HepG2 (cell line): Measurements from ENCODE around the gene KDM2B. TPM values are rescaled to one million over a fixed set of nuclear protein-coding genes. Genes with fewer than 3 reads are reported as not detected.

Source experiments
- ARID4A ChIP-seq: sonication (generic); formaldehyde crosslinking; IDR thresholded peaks from 2 replicates; pipeline ENCODE4 v1.5.0; 2020; ENCODE audit warnings: mild to moderate bottlenecking, missing genetic modification reagents, borderline replicate concordance
- ARNTL ChIP-seq: sonication (generic); formaldehyde crosslinking; IDR thresholded peaks from 2 replicates; pipeline ENCODE4 v1.4.0; 2020; ENCODE audit warnings: mild to moderate bottlenecking, missing genetic modification reagents
- CSRNP1 ChIP-seq: sonication (generic); formaldehyde crosslinking; IDR thresholded peaks from 2 replicates; pipeline ENCODE4 v1.8.1; 2023; ENCODE audit warnings: mild to moderate bottlenecking, missing genetic modification reagents
- PRMT3 ChIP-seq: sonication (generic); formaldehyde crosslinking; IDR thresholded peaks from 2 replicates; pipeline ENCODE4 v1.8.1; 2022; ENCODE audit warnings: low read depth, mild to moderate bottlenecking, moderate library complexity, missing genetic modification reagents, borderline replicate concordance
- ZNF136 ChIP-seq: sonication (generic); formaldehyde crosslinking; IDR thresholded peaks from 2 replicates; pipeline ENCODE4 v1.8.1; 2022; ENCODE audit warnings: low read depth, mild to moderate bottlenecking, moderate library complexity, missing genetic modification reagents
- ZNF780A ChIP-seq: sonication (generic); formaldehyde crosslinking; IDR thresholded peaks from 2 replicates; pipeline ENCODE4 v1.8.0; 2022; ENCODE audit warnings: mild to moderate bottlenecking, missing genetic modification reagents, moderate library complexity
- polyA plus RNA-seq, 8 experiments: library from polyadenylated mRNA; depleted of rRNA in 3 of 8; stranded (reverse) in 7 of 8; unstranded in 1 of 8; fragments of >200 nt; fragmentation: Illumina TruSeq in 4 of 8; extraction: Trizol in 4 of 8; gene quantifications; 2 replicates each; pipeline versions ENCODE4 v1.2.1 to v1.2.3, GENCODE V29; 2011 to 2016; ENCODE audit warnings: low read depth in 4 of 8, missing spikeins in 1 of 8, mixed read lengths in 1 of 8; ENCODE audit not compliant: insufficient read depth in 1 of 8
- total RNA-seq, 5 experiments: library from RNA; depleted of rRNA; stranded (reverse); fragments of >200 nt; fragmentation: Illumina TruSeq; extraction: Trizol; gene quantifications; 2 replicates each; pipeline ENCODE4 v1.2.3, GENCODE V29; 2016; ENCODE audit warnings: low read depth in 1 of 5

The KDM2B gene
- total and polyA plus RNA-seq, 2 of the 13 experiments (the other 11 are each of a cell fraction or from before 2014, with no cell fraction given) = 17.5 to 26.1 TPM

- TF ChIP-seq ARID4A (CRISPR knock-in tag) (no peak), PRMT3 (CRISPR knock-in tag) (no peak), CSRNP1 (CRISPR knock-in tag) (no peak), ZNF136 (CRISPR knock-in tag) (no peak), ARNTL (CRISPR knock-in tag) (no peak), ZNF780A (CRISPR knock-in tag) (no peak)
Measured at GRCh38 chr12:121618659-121619233, 37.9 kb upstream of the KDM2B start (continued).
